SKM-1 treated with dmso at 0.1 percent for 144 hours (cell line): Measurements from ENCODE around the gene KCNH2.

Experiments
- DNase-seq: peaks from one replicate; lab custom pipeline; 2025; ENCODE audit not compliant: unreplicated experiment; lab: John Stamatoyannopoulos, UW

The KCNH2 gene

GRCh38 chr7:150996376-150997074, 18.4 kb upstream of the KCNH2 start:
- no peak for DNase-seq

DNA sequence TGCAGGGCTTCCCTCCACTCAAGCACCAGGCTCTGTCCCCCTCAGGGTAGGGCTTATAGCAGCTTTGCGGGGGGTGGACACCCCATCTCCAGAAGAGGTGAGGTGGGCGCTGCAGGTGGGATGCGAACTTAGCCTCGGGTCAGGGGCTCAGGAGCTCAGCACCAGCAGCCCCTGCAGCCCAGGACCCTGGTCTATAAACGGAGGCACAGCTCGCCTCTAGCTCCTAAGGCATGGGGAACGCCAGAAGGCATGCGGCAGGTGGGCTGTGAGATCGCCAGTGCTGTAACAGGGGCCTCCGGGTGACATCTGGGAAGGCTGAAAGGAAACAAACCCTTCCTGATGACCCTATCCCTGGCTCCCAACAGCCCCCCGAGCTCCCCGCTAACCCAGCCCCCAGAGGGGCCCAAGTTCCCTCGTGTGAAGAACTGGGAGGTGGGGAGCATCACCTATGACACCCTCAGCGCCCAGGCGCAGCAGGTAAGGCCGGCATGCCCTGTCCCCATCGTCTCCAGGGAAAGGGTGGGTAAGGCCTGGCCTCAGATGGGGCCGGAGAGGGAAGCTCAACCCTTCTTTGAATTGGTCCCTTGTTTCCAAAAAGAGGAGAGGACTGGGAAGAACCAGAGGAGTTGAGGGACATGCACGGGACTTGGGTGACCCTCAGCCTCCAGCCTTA, 16.9 kb upstream of the KCNH2 start:
- no peak for DNase-seq

DNA sequence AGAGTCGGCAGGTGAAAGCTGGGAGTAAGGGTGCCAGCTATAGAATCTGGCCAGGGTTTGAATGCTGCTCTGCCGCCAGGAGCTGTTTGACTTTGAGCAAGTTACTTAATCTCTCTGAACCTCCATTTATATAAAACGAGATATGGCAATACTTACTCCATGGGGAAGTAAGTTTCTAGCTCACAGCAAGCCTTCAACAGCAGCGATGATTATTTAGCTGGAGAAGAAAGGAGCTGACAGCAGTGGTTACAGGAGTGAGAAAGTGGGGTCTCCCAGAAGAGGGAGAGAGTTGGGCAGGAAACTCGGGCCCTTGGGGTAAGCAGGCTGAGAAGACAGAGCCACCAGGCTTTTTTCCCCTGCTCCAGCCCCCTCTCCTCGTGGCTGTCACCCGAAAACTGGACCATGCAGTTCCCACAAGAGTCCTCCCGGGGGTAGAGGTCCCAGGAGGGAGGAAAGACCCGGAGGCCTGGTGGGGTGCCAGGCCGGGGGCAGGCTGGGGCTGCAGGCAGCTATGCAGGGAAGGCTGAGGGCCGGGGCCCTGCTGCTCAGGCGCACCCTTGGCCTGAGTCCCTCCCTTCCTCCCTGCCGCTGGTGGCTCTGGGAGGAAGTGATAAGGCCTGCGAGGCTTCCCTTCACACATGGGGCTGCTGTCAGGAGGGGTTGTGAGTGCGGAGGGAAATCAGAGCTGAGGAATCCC, 16.2 kb upstream of the KCNH2 start:
- peak; percentile 29 for DNase-seq

DNA sequence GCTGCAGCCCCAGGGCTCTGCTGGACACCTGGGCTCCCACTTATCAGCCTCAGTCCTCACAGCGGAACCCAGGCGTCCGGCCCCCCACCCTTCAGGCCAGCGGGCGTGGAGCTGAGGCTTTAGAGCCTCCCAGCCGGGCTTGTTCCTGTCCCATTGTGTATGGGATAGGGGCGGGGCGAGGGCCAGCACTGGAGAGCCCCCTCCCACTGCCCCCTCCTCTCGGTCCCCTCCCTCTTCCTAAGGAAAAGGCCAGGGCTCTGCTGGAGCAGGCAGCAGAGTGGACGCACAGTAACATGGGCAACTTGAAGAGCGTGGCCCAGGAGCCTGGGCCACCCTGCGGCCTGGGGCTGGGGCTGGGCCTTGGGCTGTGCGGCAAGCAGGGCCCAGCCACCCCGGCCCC, 15.4 kb upstream of the KCNH2 start:
- no peak for DNase-seq

DNA sequence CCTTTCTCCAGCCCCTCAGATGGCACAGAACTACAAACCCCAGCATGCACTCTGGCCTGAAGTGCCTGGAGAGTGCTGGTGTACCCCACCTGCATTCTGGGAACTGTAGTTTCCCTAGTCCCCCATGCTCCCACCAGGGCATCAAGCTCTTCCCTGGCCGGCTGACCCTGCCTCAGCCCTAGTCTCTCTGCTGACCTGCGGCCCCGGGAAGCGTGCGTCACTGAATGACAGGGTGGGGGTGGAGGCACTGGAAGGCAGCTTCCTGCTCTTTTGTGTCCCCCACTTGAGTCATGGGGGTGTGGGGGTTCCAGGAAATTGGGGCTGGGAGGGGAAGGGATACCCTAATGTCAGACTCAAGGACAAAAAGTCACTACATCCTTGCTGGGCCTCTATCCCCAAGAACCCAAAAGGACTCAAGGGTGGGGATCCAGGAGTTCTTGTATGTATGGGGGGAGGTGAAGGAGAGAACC, 14.7 kb upstream of the KCNH2 start:
- DNase-seq: no peak

- DNase-seq: no peak
Observed at GRCh38 chr7:150992051-150992640, 14.0 kb upstream of the KCNH2 start.

- DNase-seq: no peak
Observed at GRCh38 chr7:150990416-150991186, 12.5 kb upstream of the KCNH2 start, which contains the start of gene NOS3. Gene NOS3, plus strand, starts transcription at chr7:150991017. Its CDS starts 2,787 bp downstream, at chr7:150993804.

DNA sequence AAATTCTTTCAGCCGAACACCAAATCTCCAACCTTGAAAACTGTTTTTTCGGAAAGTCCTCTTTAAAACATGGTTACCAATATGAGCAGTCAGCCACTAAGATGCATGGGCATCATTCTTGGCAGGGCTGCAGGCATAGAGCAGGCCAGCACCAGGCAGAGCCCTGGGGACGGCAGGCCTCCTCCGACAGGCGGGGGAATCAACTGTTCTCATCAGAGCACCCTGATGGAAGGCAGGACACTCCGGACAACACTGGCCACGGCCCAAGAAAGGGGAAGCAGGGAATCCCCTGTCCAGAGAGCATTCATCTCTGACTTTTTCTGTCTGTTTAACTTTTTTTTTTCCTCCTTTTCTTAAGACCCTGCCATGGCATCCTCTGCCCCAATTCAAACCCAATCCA, 11.3 kb upstream of the KCNH2 start:
- no peak for DNase-seq

- DNase-seq: no peak
Observed at GRCh38 chr7:150988230-150989226, 10.4 kb upstream of the KCNH2 start.

DNA sequence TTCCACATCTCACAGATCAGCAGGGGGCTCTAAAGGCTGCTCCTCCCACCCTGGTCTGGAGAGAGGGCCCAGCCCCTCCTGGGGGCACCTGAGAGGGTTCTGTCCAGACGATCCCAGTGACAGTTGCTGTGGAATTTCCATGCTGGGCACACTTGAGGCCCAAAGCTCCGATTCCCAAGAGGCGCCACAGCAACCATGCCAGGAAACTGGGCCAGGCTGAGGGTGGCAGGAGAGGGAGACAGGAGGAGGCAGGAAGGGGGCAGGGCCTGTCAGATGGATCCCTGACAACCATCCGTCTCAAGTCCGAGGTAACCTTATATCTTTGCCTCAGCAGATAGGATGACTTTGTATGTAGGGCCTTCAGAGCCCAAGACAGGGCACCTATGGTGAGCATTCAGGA, 8.4 kb upstream of the KCNH2 start:
- no peak for DNase-seq

DNA sequence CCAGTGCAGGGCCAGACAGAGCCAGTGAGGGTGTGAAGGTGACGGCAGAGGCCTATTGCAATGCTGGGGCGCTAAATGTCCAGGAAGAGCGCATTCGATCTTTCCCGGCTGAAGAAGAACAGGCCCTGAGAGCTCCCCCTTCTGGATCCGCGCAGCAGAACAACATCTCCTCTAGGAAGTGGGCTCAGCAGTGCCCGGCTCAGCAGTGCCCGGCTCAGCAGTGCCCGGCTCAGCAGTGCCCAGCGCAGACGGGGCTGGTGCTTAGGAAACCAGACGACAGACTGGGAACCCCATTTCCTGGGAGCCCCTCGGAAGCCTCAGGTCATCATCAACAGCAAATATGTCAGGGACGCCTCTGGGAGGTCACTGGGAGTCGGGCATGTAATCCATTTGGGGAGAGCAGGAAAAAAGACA, 8.0 kb upstream of the KCNH2 start:
- DNase-seq: no peak

GRCh38 chr7:150983893-150984368, 5.8 kb upstream of the KCNH2 start:
- DNase-seq: no peak

GRCh38 chr7:150982351-150982750, 4.2 kb upstream of the KCNH2 start:
- DNase-seq: no peak

GRCh38 chr7:150981644-150982043, 3.5 kb upstream of the KCNH2 start:
- no peak for DNase-seq

DNA sequence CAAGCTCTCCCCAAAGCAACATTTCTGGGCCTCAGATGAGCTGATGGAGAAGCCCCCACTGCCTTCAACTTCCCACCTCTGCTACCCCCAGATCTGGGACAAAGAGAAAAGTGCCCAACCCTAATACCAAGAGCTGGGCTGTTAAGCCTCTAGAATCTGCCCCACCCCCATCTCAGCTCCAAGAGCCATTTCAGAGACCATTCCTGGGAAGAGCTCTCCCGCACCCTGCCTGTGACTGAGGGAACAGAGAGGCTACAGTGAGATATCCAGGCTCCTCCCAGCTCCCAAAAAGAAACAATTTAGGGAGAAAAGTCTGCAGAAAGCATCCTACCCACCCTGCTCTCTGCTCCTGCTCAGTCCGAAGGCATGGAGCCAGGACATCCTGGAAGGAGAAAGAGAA, 2.5 kb upstream of the KCNH2 start:
- no peak for DNase-seq

- DNase-seq: no peak
Observed at GRCh38 chr7:150979713-150980390, 1.7 kb upstream of the KCNH2 start.

DNA sequence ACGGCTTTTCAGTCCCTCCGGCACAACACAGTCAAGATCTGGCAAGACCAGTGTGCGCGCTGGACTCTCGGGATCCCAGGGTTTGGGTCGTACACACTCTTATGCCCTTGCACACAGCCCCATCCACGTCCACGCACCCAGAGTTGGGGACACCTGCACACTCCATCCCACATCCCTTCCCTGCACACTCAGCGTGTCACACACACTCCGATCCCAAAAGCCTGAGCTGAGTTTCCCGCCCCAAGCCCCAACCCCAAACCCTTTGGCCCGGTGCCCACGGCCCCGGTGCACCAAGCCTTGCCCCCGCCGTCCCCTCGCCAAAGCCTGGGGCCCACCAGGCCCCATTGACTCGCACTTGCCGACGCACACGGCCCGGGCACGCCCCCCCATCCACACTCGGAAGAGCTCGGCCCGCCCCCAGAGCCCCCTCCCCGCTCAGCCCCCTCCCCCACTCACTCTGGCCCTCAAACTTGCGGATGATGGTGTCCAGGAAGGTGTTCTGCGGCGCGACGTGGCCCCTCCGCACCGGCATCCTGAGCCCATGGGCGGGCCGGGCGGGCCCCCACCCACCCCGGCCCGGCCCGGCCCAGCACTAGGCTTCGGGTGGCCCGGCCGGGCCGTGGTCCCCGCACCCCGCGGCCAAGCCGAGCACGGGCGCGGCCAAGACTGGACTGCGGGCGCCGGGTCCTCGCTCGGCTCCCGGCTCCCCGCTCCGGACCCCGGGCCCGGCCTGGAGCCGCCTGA, 567 bp downstream of the KCNH2 start:
- no peak for DNase-seq
